ENCODE measurements around the gene TSPAN14. TPM values are rescaled to one million over a fixed set of nuclear protein-coding genes. Genes with fewer than 3 reads are reported as not detected.

The TSPAN14 gene
- total RNA-seq, 1 experiment from 2014 or later, result 46.8 TPM

DNA sequence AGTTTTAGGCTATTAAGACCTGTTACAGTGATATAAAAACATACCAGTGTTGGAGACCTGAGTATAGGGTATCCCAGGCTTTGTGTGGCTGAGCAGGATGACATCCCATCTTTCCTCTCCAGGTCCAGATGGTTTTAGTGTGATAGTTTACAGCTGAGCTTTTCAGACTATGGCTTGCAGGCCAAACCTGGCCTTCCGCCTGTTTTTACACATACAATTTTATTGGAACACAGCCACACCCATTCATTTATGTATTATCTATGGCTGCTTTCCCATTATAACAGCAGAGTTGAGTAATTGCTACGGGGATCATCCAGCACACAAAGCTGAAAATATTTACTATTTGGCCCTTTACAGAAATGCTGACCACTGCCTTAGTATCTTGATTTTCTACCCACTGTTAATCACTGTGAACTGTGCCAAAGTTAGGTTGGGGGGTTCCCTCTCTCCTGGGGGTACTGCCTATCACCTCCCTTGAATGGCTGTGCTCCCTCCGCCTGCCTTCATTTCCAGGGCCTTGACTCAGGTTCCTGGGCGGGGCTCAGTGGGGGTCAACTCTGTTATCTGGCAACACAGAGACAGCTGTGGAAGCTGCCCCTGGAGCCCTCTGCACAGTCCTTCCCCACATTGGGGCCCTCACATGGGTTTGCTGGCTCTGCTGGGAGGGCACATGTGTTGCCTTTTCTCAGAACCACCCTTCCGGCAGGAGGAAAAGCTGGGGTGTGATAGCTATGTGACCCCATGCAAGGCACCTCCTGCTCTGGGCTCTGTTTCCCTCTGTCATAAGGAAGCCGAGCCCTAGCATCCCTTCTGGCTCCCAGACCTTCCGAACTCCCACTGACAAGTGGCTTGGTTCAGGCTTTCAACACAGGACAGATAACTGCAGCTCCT is 43.3 kb downstream of the TSPAN14 start:
- no peak overlapping the region for H2BK120ac ChIP-seq (ENCODE audit: low read depth, low read length, poor library complexity, severe bottlenecking)
- peaks cover 32 to 44% of the 10 kb centered on the region in 2 experiments for H3K4me1 Mint-ChIP-seq
- no peak overlapping the region for H4K5ac ChIP-seq (ENCODE audit: insufficient read length, low read depth, low read length)
- no peak overlapping the region for H3T11ph ChIP-seq (ENCODE audit: low read length)
- H3K4me3 Mint-ChIP-seq, result no peak overlapping the region
- H3K79me2 ChIP-seq (ENCODE audit: insufficient read depth, low read length), result no peaks in the 10 kb centered on the region
- H4K20me1 ChIP-seq (ENCODE audit: control insufficient read depth, insufficient read depth, insufficient read length), result no peaks in the 10 kb centered on the region
- H3K14ac ChIP-seq (ENCODE audit: insufficient read depth, low read length), result no peak overlapping the region; the same call in 1 of the 2 replicates
- TF ChIP-seq, protein P1, sequence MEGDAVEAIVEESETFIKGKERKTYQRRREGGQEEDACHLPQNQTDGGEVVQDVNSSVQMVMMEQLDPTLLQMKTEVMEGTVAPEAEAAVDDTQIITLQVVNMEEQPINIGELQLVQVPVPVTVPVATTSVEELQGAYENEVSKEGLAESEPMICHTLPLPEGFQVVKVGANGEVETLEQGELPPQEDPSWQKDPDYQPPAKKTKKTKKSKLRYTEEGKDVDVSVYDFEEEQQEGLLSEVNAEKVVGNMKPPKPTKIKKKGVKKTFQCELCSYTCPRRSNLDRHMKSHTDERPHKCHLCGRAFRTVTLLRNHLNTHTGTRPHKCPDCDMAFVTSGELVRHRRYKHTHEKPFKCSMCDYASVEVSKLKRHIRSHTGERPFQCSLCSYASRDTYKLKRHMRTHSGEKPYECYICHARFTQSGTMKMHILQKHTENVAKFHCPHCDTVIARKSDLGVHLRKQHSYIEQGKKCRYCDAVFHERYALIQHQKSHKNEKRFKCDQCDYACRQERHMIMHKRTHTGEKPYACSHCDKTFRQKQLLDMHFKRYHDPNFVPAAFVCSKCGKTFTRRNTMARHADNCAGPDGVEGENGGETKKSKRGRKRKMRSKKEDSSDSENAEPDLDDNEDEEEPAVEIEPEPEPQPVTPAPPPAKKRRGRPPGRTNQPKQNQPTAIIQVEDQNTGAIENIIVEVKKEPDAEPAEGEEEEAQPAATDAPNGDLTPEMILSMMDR (conservative IDR thresholded peaks at IDR 0.05), result no peak
- no peak overlapping the region for H3K4me2 ChIP-seq (ENCODE audit: insufficient read depth, insufficient read length, low read length)
- H3K27ac ChIP-seq (ENCODE audit: insufficient read length, low read depth, low read length), result no peak overlapping the region
- no peak overlapping the region for H4K8ac ChIP-seq (replicated peaks; ENCODE audit: insufficient read length, low read depth, low read length)
- H3K36me3 Mint-ChIP-seq (ENCODE audit: insufficient read depth in 1 of 3, low read depth in 3 of 3), result peaks cover 4 to 10% (median 4%) of the 10 kb centered on the region in 3 experiments; a peak in 4 of 7 replicates
- H3K79me1 ChIP-seq (ENCODE audit: insufficient read depth, low read depth, low read length, poor library complexity, severe bottlenecking), result peaks cover 3% of the 10 kb centered on the region
- H3K23ac ChIP-seq (ENCODE audit: insufficient read length, low read depth, low read length), result no peak overlapping the region
- H3K4ac ChIP-seq (ENCODE audit: low read depth, low read length), result no peak overlapping the region
- no peaks in the 10 kb centered on the region for H3K9me3 ChIP-seq (ENCODE audit: control insufficient read depth, low read depth, low read length)
- H2BK5ac ChIP-seq (ENCODE audit: insufficient read length, low read length), result no peak overlapping the region
- H3K18ac ChIP-seq (ENCODE audit: insufficient read length, low read depth, low read length), result no peak overlapping the region
- no peaks in the 10 kb centered on the region; a peak in 1 of 5 replicates for H3K9me3 Mint-ChIP-seq
- no peak overlapping the region for H4K91ac ChIP-seq (ENCODE audit: insufficient read length, low read depth, low read length)
- H3K9ac ChIP-seq (ENCODE audit: extremely low read depth, insufficient read length, low read length), result no peak overlapping the region
- no peaks in the 10 kb centered on the region for H3K27me3 ChIP-seq (ENCODE audit: insufficient read depth, low read length)
- H3K4me1 ChIP-seq (ENCODE audit: insufficient read depth, low read length), result no peaks in the 10 kb centered on the region
- no peak for DNase-seq
- no peak overlapping the region for H3K56ac ChIP-seq (ENCODE audit: insufficient read length, low read depth, low read length)
- peak overlapping the region in 2 of 3 experiments; percentile 16 to 35; a peak in 1 of 7 replicates for H3K27ac Mint-ChIP-seq
- no peaks in the 10 kb centered on the region for H3K27me3 Mint-ChIP-seq (ENCODE audit: low read depth)
- H2BK12ac ChIP-seq (ENCODE audit: insufficient read length, low read depth, low read length), result no peak overlapping the region
- no CpG with 5 or more reads among the region's 7 CpGs for WGBS (ENCODE audit: extremely low coverage, insufficient read length, low lambda C conversion rate)
- H2BK15ac ChIP-seq (ENCODE audit: low read depth, low read length), result no peak overlapping the region
- no peak overlapping the region for H2BK20ac ChIP-seq (ENCODE audit: low read depth, low read length, poor library complexity, severe bottlenecking)
- no peak overlapping the region for H2AK5ac ChIP-seq (ENCODE audit: insufficient read length, low read length)
- no peak overlapping the region for H2AFZ ChIP-seq (ENCODE audit: low read length)
- no peaks in the 10 kb centered on the region for H3K23me2 ChIP-seq (ENCODE audit: insufficient read length, low read depth, low read length, poor library complexity, severe bottlenecking)
